Measurements from ENCODE around the gene RSRC1.
"Not testable (repeated sequence)": the region's sequence is repeated elsewhere in the genome, so short reads cannot be mapped to it uniquely, and the experiment has no call there.

Gene RSRC1

GRCh38 chr3:158109804-158110657, at the start of gene RSRC1:
Gene RSRC1 (plus strand): TSS chr3:158110089. CDS start chr3:158122105, 12,016 bp downstream.
- DNase-seq, result peak; percentile 79

- DNase-seq, result not testable (repeated sequence)
These were observed 44.3 kb upstream of the RSRC1 start for GRCh38 chr3:158065574-158065973.

DNA sequence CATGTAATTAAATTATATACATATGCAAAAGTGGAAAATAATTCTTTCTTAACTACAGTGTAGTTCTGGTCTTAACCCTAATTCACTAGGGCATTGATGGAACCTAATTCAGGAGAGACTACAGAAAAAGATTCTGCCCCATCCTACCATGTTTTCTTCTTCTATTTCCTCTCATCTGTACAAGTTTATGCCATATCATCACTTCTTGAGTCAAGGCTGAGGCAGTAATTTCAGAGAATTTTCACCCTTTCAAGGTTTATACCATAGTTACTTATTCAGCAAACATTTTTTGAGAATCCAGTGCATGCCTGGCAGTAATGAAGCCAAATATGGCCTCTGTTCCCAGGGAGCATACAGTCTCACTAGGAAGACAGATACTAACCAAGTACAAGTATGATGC, 37.1 kb upstream of the RSRC1 start:
- DNase-seq, result no peak

GRCh38 chr3:158074591-158074990, 35.3 kb upstream of the RSRC1 start:
- DNase-seq, result no peak

GRCh38 chr3:158079599-158079998, 30.3 kb upstream of the RSRC1 start:
- DNase-seq, result no peak

DNA sequence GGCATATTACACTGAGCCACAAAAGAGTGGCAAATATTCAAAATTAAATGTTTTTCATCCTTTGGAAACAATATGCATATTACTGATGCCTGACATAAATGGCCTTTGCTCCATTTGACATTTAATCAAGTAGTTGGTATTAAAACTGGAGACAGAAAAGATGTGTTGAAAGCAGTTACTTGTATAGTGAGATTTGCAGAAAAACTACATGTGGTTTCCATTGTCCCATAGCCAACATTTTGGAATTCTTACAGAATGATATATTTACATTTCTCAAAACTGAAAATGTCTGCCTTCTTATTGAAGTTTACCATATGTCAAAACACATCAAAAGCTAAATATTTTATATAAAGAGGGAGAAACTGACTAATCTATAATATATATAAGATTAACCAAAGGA, 25.2 kb upstream of the RSRC1 start:
- no peak for DNase-seq

- DNase-seq, result no peak
These were observed 24.5 kb upstream of the RSRC1 start for GRCh38 chr3:158085358-158085757.

GRCh38 chr3:158085931-158086330, 24.0 kb upstream of the RSRC1 start:
- no peak for DNase-seq

- DNase-seq, result no peak
These were observed 23.5 kb upstream of the RSRC1 start for GRCh38 chr3:158086361-158086760.

DNA sequence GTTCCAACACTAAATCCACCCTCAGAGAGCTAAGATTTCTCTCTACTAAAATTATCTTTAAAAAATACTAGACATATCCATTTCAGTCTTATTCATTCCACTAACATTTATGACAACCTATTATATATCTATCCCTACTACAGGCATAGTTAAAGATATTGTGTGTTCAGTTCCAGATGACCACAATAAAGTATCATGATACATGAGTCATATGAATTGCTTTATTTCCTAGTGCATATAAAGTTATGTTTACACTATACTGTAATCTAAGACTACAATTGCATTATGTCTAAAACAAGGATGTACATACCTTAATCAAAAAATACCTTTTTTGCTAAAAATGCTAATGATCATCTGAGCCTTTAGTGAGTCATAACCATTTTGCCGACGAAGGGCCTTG, 23.1 kb upstream of the RSRC1 start:
- DNase-seq, result no peak

GRCh38 chr3:158091531-158091930, 18.4 kb upstream of the RSRC1 start:
- no peak for DNase-seq

GRCh38 chr3:158093526-158093925, 16.4 kb upstream of the RSRC1 start:
- DNase-seq, result no peak

DNA sequence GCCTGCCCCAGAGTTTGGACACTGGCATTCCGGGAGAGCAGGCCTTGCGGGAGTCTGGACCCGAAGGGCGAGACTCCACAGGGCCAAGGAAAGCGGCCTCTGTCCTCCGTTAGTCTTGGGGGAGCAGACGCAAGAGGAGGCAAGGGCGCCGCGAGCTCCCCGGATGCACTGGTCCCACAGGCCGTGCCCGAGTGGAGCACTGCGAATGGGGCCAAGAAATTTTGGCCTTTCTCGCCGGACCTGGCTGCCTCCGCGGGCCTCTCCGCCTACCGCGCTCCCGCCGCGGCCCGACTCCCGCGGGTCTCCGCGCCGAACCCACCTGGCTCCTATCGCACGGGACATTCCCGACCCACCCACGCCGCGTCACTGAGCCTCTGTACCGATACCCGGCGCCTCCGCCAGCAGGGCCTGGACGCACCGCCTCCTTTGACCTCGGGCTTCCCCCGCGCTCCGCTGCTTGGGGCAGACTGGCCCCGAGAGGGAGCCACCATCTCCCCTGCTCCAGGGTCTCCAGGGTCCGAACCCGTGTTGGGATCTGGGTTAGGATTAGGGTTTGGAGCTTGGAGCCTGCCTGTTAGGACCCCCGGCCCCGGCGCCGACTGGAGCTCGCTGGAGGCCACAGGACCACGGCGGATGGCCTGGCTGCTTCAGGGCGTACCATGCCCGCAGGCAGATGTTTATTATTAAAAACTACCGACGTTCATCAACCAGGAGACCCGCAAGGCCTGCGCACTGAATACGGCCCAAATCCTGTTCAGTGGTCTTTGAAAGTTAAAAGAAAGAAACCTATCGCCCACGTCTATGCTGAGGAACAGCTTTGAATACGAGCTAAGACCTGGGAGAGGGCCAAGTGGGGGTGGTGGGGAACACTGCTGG, 15.4 kb upstream of the RSRC1 start:
- no peak for DNase-seq

DNA sequence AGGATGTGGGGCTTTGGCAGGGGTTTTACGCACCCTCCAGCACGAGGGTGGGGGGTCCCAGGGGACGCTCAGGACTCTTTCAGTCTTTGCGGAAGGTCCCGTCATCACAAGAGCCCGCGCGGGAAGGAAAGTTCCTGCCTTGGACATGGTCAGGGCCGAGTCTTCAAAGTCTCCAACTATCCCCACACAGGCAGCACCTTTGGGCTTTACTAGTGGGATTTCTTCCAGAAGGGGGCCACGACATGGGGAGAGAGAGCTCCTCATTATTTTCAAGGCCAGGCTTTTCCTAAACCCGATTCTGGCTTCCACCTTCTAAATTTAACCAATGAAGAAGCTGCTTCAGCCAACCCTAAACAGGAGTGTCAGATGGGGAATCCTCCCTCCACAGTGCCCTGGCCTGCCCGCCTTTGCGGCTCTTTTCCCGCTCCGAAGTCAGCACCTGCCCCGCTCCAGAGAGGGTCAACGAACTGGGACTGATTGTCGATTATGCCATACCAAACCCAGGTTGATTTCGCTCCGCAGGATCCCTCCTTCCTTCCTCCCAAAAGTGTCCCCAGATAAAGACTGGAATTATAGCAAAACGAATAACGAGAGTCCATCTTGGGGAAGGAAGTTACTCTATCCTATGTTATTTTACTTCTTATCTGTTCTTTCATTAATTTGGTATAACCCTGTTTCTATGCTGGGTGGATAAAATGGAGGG, 14.6 kb upstream of the RSRC1 start:
- DNase-seq, result no peak

DNA sequence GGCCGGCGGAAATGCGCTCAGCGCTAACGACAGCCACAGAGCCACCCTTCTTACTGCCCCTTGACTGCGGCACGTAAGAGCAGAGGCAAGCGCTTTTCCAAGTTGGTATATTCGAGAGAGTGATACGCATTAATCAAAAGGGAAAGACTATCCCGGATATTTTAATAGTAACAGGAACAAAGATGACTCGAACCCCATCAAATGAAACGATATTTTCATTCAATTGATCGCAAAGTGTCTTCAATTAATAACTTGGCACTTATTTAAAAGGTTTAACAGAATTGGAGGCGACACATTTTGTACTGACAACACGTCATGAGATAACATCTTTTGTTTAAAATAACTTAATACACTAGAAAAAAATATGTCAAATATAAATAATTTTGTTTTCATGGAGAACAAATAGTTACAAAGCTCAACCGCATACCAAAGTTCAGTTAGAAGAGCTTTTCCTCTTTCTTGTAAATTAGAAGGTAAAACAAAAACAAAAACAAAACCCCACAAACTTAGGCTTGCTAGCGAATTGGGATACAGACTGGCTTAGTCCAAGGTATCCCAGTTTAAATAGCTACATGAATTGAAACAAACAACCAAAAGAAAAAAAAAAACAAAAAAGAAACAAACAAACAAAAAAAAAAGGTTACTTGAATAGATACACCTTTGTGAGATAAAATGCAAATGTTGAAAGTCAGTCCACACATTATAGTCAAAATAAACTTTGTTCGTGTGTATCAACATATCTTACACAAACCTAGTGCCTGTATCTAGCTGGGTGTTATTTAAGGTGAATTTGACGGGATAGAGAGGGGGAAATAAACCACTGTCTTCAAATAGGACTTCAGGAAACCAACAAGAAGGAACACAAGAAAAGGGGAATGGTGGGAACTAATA, 13.8 kb upstream of the RSRC1 start:
- no peak for DNase-seq

- no peak for DNase-seq
These were observed 12.8 kb upstream of the RSRC1 start for GRCh38 chr3:158097081-158097592.

- no peak for DNase-seq
These were observed 12.1 kb upstream of the RSRC1 start for GRCh38 chr3:158097593-158098308.

DNA sequence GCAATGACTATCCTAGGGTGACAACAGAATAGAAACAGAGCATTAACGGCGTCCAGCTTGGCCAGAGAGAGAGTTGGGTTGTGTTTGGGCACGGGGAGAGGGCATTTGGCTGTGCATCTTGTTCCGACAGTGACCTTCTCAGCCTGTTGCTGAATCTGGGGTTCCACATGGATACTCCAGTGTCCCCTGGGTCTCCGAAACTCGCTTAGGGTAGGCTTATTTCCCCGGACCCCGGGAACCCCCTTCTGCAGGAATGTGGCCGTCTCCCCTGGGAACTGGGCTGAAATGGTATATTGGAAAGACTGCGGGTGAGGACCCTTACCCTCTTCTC, 11.6 kb upstream of the RSRC1 start:
- no peak for DNase-seq

- DNase-seq, result no peak
These were observed 11.0 kb upstream of the RSRC1 start for GRCh38 chr3:158098834-158099424.

DNA sequence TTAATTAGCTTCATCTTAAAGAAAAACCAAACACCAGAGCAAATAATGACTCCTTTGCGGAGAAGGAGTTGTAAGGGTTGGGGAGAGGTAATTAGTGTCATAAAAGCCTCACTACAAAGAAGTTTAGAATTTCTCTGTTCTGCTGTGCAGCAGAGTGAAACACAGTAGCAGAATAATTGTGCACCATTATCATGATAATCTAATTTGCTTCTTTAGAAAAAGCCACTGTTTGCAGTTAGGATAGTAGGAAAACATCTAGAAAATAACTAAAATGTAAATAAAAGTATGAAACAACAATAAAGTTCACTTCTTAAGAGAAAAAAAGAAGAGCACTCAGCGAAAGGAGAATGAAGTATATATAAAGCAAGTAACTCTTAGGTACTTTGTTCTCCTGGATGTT, 9.2 kb upstream of the RSRC1 start:
- no peak for DNase-seq

All from KG1 (cell line).